Measurements from ENCODE around the gene GPD2.
"Not testable (repeated sequence)": the region's sequence is repeated elsewhere in the genome, so short reads cannot be mapped to it uniquely, and the experiment has no call there.

GPD2 gene

DNA sequence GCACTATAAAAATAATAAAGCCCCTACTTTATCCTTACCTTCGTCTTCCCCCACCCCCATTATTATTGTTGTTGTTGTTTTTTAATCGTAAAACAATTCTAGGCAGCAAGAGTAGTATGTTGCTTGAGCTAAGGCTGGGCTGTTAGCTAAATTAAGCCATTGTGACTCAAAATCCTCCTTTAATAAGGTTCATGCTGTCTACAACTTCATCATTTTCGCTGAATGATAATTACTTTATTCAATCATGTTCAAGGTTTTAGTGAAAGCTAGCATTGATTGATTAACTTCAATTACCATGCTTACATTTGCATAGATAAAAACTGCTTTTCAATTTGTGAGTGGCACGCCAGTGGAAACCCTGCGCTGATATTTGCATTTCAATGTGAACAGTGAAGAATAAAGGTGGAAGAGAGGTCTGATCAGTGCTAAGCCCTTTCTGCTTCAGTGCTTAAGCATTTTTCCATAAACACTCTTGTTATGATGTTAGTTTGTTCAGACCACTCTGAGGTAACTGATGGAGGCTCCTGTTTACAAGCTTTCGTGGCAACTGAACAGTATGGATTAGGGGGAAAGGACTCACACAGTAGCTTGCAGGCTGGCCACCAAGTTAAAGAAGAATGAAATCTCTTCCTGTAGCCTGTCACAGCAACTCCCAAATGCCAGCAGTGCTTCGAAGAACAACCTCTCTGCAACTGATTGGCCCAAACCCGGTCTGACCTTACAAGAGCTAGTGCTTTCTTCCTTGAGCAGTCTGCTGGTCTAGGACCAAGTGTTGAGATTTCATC is 156.8 kb downstream of the GPD2 start:
- DNase-seq: no peak

DNA sequence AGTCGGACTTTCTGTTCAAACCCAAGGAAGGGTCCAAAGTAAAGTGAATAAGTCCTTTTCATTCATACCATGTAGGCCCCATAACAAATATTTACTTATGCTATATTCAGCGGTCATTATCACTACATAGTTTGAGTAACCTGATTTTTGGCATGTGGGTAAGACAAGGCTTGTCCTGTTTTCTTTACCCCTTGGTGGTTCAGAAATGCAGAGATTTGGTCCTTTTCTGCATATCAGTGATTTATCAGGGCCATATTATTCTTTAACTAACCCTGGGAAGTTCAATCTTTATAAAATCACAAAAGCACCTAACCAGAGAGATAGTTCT is 157.4 kb downstream of the GPD2 start:
- DNase-seq: no peak

DNA sequence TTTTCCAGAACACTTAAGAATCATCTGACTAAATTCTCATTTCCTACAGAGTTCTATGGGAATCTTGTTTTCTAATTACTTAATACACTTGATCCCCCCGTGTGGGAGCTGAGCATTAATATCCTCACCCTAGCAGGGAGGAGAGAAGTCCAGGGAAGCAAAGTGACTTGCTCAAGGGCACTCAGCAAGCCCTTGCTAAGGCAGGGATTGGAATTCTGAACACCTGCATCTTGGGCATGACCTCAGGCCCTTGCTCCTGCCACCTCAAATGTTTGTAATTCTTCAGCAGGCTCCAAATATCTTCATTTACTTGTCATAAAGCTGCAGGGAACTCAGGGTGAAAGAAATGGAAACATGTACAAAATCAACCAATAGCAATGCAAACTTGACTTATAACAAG is 162.4 kb downstream of the GPD2 start:
- DNase-seq: no peak

DNA sequence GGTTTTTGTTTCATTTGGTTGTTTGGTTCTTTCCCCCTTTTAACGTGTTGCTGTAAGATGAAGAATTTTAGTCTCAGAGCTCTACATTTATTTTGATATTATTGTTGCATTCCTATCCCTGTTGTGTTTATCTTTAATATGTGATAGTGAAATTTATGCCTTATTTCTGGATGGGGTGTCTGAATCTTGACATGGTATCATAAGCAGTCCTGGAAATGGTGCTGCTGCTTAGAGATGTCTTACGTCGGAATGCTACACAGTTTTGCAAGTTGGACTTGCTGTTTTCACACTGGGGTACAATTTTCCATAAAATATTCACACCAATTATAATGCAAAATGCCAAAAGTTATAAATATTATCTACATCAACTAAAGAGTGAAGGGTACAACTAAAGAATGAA is 164.0 kb downstream of the GPD2 start:
- DNase-seq: no peak

DNA sequence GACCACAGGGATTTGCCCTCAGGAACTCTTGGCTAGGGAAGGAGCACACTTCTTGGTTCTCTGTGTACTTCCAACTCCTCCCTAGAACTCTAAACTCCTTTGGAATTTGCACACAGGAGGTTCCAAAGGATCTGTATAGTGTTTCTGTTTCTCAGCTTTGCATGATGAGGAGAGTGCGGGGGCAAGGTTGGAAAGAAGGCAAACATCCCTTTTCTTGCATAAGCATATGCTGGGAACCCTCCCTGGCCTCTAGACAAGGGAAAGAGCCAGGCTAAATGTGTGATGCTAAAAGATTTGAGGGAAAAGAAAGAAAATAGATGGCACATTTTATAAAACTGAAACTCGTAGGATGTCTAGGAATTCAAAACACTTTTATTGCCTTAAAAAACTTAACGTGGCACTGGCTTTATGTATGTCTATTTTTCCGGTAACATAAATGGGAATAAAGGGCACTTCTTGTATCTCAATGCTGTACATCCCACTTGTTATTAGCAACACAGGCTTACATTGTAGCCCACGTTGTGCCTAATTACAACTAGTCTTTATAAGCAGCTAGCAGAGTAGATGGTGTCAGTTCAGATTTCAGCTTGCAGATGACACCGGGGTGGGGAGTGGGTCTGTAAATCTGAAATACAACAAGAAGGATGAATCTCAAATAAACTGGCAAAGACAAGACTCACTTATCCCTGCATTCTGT is 165.8 kb downstream of the GPD2 start:
- no peak for DNase-seq

DNA sequence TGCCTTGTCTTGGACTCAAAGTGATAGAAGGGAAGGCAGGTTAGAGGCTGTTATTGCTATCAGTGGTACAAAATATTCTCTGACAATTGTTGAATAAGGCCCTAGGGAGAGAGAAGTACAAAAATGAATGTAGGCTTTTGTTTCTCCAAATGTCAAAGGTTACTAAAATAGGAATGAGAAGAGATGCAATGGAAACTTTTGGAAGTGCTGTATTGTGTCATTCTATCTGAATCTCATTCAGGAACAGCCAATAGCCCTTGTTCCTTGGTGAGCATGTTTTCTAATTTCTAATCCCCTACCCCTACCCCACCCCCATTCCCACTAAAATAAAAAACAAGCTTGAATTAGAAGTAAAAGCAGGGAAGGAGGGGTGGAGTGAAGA is 166.4 kb downstream of the GPD2 start:
- no peak for DNase-seq

DNA sequence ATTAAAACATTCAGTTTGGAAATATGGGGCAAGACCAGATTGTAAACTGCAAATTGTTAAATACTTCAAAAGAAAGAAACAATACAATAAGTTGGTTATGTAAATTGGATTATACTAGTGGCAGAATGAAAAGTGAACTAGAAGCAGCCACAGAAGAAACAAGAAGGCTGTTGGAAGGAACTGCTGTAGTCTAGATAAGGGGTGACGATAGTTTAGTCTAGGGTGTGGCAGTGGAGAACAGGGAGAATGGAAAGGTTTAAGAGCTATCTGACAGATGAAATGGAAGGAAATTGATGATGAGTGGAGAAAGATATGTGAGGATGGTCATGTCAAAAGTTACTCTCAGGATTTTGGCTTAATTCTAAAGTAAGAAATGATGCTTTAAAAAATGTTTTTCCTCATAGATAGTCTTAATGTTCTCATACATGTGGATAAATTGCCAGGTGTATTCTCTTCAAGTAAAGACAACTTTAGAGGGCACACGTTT is 179.7 kb downstream of the GPD2 start:
- DNase-seq: no peak

DNA sequence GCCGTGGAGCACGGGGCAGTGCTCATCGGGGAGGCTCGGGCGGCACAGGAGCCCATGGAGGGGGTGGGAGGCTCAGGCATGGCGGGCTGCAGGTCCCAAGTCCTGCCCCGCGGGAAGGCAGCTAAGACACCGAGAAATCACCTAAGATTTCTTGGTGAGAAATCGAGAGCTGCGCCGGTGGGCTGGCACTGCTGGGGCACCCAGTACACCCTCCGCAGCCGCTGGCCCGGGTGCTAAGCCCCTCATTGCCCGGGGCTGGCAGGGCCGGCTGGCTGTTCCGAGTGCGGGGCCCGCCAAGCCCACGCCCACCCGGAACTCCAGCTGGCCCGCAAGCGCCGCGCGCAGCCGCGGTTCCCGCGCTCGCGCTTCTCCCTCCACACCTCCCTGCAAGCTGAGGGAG is 181.9 kb downstream of the GPD2 start:
- DNase-seq: not testable (repeated sequence)

DNA sequence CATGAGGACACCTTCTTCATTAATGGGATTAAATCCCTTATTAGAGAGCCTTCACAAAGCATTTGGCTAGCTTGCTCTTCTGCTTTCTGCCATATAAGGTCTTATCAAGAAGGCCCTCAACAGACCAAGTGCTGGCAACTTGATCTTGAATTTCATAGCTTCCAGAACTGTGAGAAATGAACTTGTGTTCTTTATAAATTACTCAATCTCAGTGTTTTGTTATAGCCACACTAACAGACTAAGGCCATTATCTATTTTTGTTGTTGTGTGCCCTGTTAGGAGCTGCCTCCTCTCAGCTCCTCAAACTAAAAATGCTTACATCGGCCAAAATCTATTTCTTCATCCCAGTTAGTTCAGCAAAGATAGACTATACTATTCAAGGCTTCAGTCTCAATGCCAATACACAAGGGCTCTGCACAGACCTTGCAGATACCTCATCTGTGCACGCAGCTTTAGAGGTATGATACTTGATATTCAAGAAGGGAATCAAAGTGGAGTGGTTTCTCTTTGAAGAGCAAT is 182.9 kb downstream of the GPD2 start:
- DNase-seq: no peak

DNA sequence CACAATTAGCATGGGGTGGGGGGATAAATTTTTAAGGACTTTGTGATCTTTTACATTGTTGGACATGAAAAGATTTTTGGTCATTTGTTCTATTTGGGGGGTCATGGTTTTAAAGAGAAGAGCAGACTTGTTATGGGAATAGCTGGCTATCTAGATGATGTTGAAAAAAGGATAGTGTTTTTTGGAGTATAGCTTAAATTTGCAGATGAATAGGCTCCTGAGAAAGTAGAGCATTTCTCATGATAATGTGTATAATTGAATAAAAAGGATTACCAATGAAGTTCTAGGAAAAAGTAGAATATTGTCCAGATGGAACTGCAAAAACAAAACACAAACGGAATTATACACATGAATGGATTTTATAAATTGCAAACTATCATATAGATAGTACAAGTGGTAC is 186.3 kb downstream of the GPD2 start:
- no peak for DNase-seq

DNA sequence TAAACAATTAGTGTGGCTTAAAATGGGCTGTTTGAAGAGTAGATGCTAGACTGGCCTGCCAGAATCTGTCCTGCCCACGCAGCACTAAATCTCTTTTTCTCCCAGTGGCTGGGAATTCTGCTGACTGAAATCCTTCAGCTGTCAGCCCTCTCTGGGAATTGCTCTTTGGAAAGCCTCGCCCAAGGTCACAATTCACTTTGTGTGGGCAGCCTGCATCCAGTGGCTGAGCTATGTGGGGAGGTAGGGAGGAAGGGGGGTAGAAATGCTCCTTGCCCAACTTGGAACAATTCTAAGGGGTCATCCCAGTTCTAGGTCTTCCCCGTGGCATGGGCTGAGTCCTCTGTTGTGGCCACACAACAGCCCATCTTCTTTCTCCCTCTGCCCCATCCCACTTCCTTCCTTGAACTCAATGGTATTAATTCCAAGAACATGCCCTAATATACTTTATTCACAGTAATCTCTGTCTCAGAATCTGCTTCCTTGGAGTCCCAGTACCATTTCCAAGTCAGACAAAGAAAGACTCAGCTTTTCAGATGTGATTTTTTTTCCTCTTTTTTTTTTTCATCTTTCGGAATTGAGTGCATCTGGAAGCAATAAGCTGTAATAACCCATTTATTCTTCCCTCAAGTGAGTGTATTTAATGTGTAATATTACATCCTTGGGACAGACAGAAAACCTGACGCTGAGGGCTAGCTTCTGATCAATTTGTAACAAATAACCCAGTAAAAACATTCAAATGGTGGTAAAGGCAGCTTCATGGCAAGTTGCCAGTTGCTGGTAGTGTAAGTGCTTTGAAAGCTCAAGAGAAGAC is 189.4 kb downstream of the GPD2 start:
- no peak for DNase-seq

DNA sequence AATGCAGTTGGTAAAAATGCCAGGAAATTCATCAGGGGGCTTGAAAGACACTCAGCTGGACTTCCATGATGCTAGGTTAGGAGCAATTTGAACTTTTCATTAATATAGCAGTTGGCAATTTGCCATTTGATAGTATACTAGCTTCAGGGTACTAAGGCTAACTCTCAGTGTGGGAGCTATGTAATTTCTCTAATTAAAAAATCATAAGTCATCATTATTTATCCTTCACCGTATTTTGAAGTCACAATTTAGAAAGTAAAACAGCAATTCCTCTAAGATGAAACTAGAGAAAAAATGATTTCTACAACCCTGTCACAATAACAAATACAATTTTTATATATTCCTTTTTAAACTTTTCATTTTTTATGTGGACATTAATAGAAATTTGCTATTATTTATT is 190.8 kb downstream of the GPD2 start:
- no peak for DNase-seq

DNA sequence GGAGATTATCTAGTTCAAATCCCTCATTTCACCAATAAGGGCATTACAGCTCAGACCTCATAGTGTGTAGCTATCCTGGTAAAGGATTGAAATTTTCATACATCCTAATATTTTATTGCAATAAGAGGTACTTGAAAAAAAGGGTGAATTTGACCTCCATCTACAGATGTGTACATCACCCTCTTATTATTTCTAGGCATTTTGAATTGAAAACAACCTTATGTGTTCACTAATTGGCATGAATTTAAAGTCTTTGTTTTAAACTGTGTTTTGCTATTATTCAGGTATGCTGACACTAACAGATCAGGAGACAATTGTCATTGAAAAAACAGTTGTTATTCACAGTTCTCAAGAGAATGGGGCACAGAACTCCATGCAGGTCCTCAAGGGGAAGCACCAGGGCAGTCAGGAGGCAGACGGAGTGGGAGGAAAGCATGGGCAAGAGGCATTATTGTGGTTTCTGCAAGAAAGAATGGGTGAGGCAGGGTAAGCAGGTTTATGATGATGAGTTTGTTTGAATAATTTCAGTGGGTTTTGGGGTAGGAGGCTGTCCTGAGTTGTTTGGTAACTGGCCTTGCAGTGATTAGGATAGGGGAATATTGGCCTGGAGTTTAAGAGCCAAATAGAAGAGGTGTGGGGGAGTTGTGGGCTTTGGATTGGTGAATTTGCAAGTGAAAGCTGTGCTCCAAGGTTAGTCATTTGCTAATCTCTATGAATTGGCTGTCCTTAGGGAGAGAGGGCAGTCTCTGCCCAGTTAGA is 194.6 kb downstream of the GPD2 start:
- DNase-seq: no peak

DNA sequence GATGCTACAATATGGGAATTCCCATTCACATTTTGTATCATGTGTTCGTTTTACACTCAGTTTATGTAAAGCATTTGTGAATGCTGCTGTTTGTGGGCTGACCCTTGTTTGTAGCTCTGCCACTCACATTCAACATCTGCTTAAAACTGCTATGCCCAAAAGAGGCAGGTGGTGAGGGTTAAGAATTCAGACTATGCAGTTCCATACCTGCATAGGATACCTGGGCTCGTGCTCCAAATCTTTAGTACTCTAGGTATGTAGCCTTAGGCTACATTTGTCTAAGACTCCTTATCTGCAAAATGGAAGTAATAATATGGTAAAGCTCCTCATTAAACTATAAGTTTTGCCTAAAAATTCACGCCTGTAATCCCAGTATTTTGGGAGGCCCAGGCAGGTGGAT is 199.5 kb downstream of the GPD2 start:
- no peak for DNase-seq
